H9 (cell line): Measurements from ENCODE around the gene SLX4. TPM values are rescaled to one million over a fixed set of nuclear protein-coding genes. Genes with fewer than 3 reads are reported as not detected.

ENCODE experiments used
- DNase-seq: peaks from one replicate; pipeline ENCODE4 v3.0.0-alpha.2; 2017
- H2AFZ ChIP-seq: one replicate; pipeline ENCODE4 v1.6.1; 2013; ENCODE audit warnings: mild to moderate bottlenecking, low read length, control low read depth, moderate library complexity
- H2AK5ac ChIP-seq: 2 replicates; pipeline ENCODE4 v1.6.1; 2013; ENCODE audit warnings: low read length, control low read depth, mixed read lengths; ENCODE audit not compliant: insufficient read length
- H2BK120ac ChIP-seq: one replicate; pipeline ENCODE4 v1.6.1; 2013; ENCODE audit warnings: low read depth, mild to moderate bottlenecking, low read length, control low read depth, inconsistent platforms; ENCODE audit not compliant: poor library complexity, severe bottlenecking
- H2BK12ac ChIP-seq: 2 replicates; pipeline ENCODE4 v1.6.1; 2013; ENCODE audit warnings: low read length, control low read depth, mixed read lengths, low read depth; ENCODE audit not compliant: insufficient read length
- H2BK15ac ChIP-seq: 2 replicates; pipeline ENCODE4 v1.6.1; 2013; ENCODE audit warnings: low read depth, low read length, control low read depth
- H2BK20ac ChIP-seq: one replicate; pipeline ENCODE4 v1.6.1; 2013; ENCODE audit warnings: low read depth, mild to moderate bottlenecking, low read length, control low read depth, inconsistent platforms; ENCODE audit not compliant: poor library complexity, severe bottlenecking
- H2BK5ac ChIP-seq: 2 replicates; pipeline ENCODE4 v1.6.1; 2013; ENCODE audit warnings: low read length, control low read depth, mixed read lengths; ENCODE audit not compliant: insufficient read length
- H3K14ac ChIP-seq: 2 replicates; pipeline ENCODE4 v1.6.1; 2013; ENCODE audit warnings: low read length, control low read depth; ENCODE audit not compliant: insufficient read depth
- H3K18ac ChIP-seq: 2 replicates; pipeline ENCODE4 v1.6.1; 2013; ENCODE audit warnings: low read depth, mild to moderate bottlenecking, mixed read lengths, low read length, control low read depth; ENCODE audit not compliant: insufficient read length
- H3K23ac ChIP-seq: 2 replicates; pipeline ENCODE4 v1.6.1; 2013; ENCODE audit warnings: low read length, control low read depth, mixed read lengths, low read depth; ENCODE audit not compliant: insufficient read length
- H3K23me2 ChIP-seq: 2 replicates; pipeline ENCODE4 v1.6.1; 2013; ENCODE audit warnings: low read depth, mild to moderate bottlenecking, mixed read lengths, low read length, control low read depth; ENCODE audit not compliant: insufficient read length, poor library complexity, severe bottlenecking
- H3K27ac ChIP-seq: 2 replicates; pipeline ENCODE4 v1.5.1; 2013; ENCODE audit warnings: low read length, control low read depth, mixed read lengths, low read depth; ENCODE audit not compliant: insufficient read length
- H3K27me3 ChIP-seq: 2 replicates; pipeline ENCODE4 v1.6.1; 2013; ENCODE audit warnings: low read length, control low read depth, inconsistent platforms; ENCODE audit not compliant: insufficient read depth
- H3K4ac ChIP-seq: 2 replicates; pipeline ENCODE4 v1.6.1; 2013; ENCODE audit warnings: low read depth, mild to moderate bottlenecking, control low read depth, inconsistent platforms, low read length, moderate library complexity
- H3K4me1 ChIP-seq: 2 replicates; pipeline ENCODE4 v1.6.1; 2013; ENCODE audit warnings: low read length, control low read depth, inconsistent platforms; ENCODE audit not compliant: insufficient read depth
- H3K4me2 ChIP-seq: 2 replicates; pipeline ENCODE4 v1.6.1; 2013; ENCODE audit warnings: low read length, control low read depth, mixed read lengths; ENCODE audit not compliant: insufficient read length, insufficient read depth
- H3K56ac ChIP-seq: 2 replicates; pipeline ENCODE4 v1.6.1; 2013; ENCODE audit warnings: low read depth, mild to moderate bottlenecking, mixed read lengths, low read length, control low read depth; ENCODE audit not compliant: insufficient read length
- H3K79me1 ChIP-seq: 2 replicates; pipeline ENCODE4 v1.6.1; 2013; ENCODE audit warnings: low read depth, mild to moderate bottlenecking, moderate library complexity, low read length, control low read depth, inconsistent platforms; ENCODE audit not compliant: insufficient read depth, poor library complexity, severe bottlenecking
- H3K79me2 ChIP-seq: 2 replicates; pipeline ENCODE4 v1.6.1; 2013; ENCODE audit warnings: low read length, control low read depth, inconsistent platforms; ENCODE audit not compliant: insufficient read depth
- H3K9ac ChIP-seq: 2 replicates; pipeline ENCODE4 v1.6.1; 2013; ENCODE audit warnings: low read length, control low read depth, mixed read lengths; ENCODE audit not compliant: insufficient read length; ENCODE audit errors: extremely low read depth
- H3K9me3 ChIP-seq: one replicate; pipeline ENCODE4 v1.6.1; 2013; ENCODE audit warnings: low read depth, low read length, inconsistent platforms; ENCODE audit not compliant: control insufficient read depth
- H3T11ph ChIP-seq: one replicate; pipeline ENCODE4 v1.6.1; 2013; ENCODE audit warnings: mild to moderate bottlenecking, low read length, control low read depth, inconsistent platforms
- H4K20me1 ChIP-seq: one replicate; pipeline ENCODE4 v1.6.1; 2013; ENCODE audit not compliant: control insufficient read depth, insufficient read length, insufficient read depth
- H4K5ac ChIP-seq: 2 replicates; pipeline ENCODE4 v1.6.1; 2013; ENCODE audit warnings: low read depth, mild to moderate bottlenecking, mixed read lengths, low read length, control low read depth; ENCODE audit not compliant: insufficient read length
- H4K8ac ChIP-seq: replicated peaks from 2 replicates; pipeline ENCODE4 v1.6.1; 2013; ENCODE audit warnings: low read length, control low read depth, mixed read lengths, low read depth; ENCODE audit not compliant: insufficient read length
- H4K91ac ChIP-seq: 2 replicates; pipeline ENCODE4 v1.6.1; 2013; ENCODE audit warnings: low read depth, mild to moderate bottlenecking, moderate library complexity, mixed read lengths, low read length, control low read depth; ENCODE audit not compliant: insufficient read length
- H3K27ac Mint-ChIP-seq, 3 experiments: 2 replicates in 2 of 3; 3 replicates in 1 of 3; pipeline ENCODE4 v1.8.0; 2020 to 2021; ENCODE audit warnings: mixed read lengths in 3 of 3, mild to moderate bottlenecking in 1 of 3, moderate library complexity in 1 of 3
- H3K27me3 Mint-ChIP-seq: 2 replicates; pipeline ENCODE4 v1.8.0; 2021; ENCODE audit warnings: low read depth, mild to moderate bottlenecking, moderate library complexity, mixed read lengths
- H3K36me3 Mint-ChIP-seq, 3 experiments: 2 replicates in 2 of 3; 3 replicates in 1 of 3; pipeline ENCODE4 v1.8.0; 2020 to 2021; ENCODE audit warnings: low read depth in 3 of 3, mixed read lengths in 3 of 3; ENCODE audit not compliant: insufficient read depth in 1 of 3
- H3K4me1 Mint-ChIP-seq, 2 experiments: 2 replicates each; pipeline ENCODE4 v1.8.0; 2020; ENCODE audit warnings: mixed read lengths in 2 of 2
- H3K4me3 Mint-ChIP-seq, 2 experiments: 2 replicates in 1 of 2; 3 replicates in 1 of 2; pipeline ENCODE4 v1.8.0; 2020 to 2021; ENCODE audit warnings: mild to moderate bottlenecking in 2 of 2, mixed read lengths in 2 of 2, moderate library complexity in 1 of 2
- H3K9me3 Mint-ChIP-seq, 2 experiments: 2 replicates in 1 of 2; 3 replicates in 1 of 2; pipeline ENCODE4 v1.8.0; 2020; ENCODE audit warnings: mild to moderate bottlenecking in 2 of 2, mixed read lengths in 2 of 2, moderate library complexity in 1 of 2
- WGBS: extraction: QIAGEN DNeasy Blood & Tissue Kit; methylation state at CpG from one replicate; pipeline ENCODE4 v1.1.7; 2013; ENCODE audit warnings: missing lambda C conversion rate, low lambda C conversion rate, mixed read lengths; ENCODE audit not compliant: insufficient read length; ENCODE audit errors: extremely low coverage; 5-methylcytosine and 5-hydroxymethylcytosine counted together
- total RNA-seq: library from RNA; stranded (reverse); gene quantifications from 2 replicates; pipeline ENCODE4 v1.2.1, GENCODE V29; 2021
- TF ChIP-seq, protein P1 (sequence below): fragments of 200-600 bp; sonication (generic); conservative IDR thresholded peaks from 3 replicates; pipeline ENCODE4 v1.8.0; 2021; ENCODE audit warnings: antibody characterized with exemption, mild to moderate bottlenecking

Gene SLX4
- total RNA-seq, 1 experiment from 2014 or later = 9.9 TPM

- H2BK12ac ChIP-seq = no peak overlapping the region
- no peaks in the 10 kb centered on the region for H3K4me1 Mint-ChIP-seq
- WGBS = no CpG with 5 or more reads among the region's 13 CpGs
- H3K4ac ChIP-seq = no peak overlapping the region
- no peak overlapping the region for H3K27ac Mint-ChIP-seq
- H3K79me2 ChIP-seq = no peaks in the 10 kb centered on the region
- no peaks in the 10 kb centered on the region for H3K79me1 ChIP-seq
- no peak overlapping the region for H2BK20ac ChIP-seq
- H2BK15ac ChIP-seq = no peak overlapping the region
- no peak overlapping the region for H4K5ac ChIP-seq
- no peak overlapping the region for H4K8ac ChIP-seq
- H3T11ph ChIP-seq = no peak overlapping the region
- H3K27me3 Mint-ChIP-seq = no peaks in the 10 kb centered on the region
- H3K9ac ChIP-seq = no peak overlapping the region
- H3K18ac ChIP-seq = no peak overlapping the region
- no peak overlapping the region for H3K4me3 Mint-ChIP-seq
- peaks cover 57 to 74% (median 73%) of the 10 kb centered on the region in 3 experiments for H3K36me3 Mint-ChIP-seq
- no peak overlapping the region for H4K91ac ChIP-seq
- no peak for DNase-seq
- no peak overlapping the region for H2BK5ac ChIP-seq
- H3K4me1 ChIP-seq = no peaks in the 10 kb centered on the region
- no peak overlapping the region for H3K23ac ChIP-seq
- H3K56ac ChIP-seq = no peak overlapping the region
- no peak overlapping the region for H2AFZ ChIP-seq
- no peaks in the 10 kb centered on the region for H4K20me1 ChIP-seq
- peaks cover 23 to 24% of the 10 kb centered on the region in 2 experiments for H3K9me3 Mint-ChIP-seq
- H3K9me3 ChIP-seq = peaks cover 18% of the 10 kb centered on the region
- H3K4me2 ChIP-seq = no peak overlapping the region
- no peak overlapping the region for H3K27ac ChIP-seq
- H3K23me2 ChIP-seq = no peaks in the 10 kb centered on the region
- no peak overlapping the region for H2AK5ac ChIP-seq
- no peak overlapping the region for H2BK120ac ChIP-seq
- H3K27me3 ChIP-seq = no peaks in the 10 kb centered on the region
- no peak overlapping the region for H3K14ac ChIP-seq
- TF ChIP-seq, protein P1, sequence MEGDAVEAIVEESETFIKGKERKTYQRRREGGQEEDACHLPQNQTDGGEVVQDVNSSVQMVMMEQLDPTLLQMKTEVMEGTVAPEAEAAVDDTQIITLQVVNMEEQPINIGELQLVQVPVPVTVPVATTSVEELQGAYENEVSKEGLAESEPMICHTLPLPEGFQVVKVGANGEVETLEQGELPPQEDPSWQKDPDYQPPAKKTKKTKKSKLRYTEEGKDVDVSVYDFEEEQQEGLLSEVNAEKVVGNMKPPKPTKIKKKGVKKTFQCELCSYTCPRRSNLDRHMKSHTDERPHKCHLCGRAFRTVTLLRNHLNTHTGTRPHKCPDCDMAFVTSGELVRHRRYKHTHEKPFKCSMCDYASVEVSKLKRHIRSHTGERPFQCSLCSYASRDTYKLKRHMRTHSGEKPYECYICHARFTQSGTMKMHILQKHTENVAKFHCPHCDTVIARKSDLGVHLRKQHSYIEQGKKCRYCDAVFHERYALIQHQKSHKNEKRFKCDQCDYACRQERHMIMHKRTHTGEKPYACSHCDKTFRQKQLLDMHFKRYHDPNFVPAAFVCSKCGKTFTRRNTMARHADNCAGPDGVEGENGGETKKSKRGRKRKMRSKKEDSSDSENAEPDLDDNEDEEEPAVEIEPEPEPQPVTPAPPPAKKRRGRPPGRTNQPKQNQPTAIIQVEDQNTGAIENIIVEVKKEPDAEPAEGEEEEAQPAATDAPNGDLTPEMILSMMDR = no peak
Measured at GRCh38 chr16:3601614-3602319, 9.6 kb downstream of the SLX4 start.
